Kidney epithelial cell (primary cell): ENCODE data around the gene KSR1. TPM values are rescaled to one million over a fixed set of nuclear protein-coding genes. Genes with fewer than 3 reads are reported as not detected.
"Not testable (repeated sequence)": the region's sequence is repeated elsewhere in the genome, so short reads cannot be mapped to it uniquely, and the experiment has no call there.

ENCODE experiments used
- DNase-seq: peaks from one replicate; pipeline ENCODE4 v3.0.0-alpha.2; 2010; ENCODE audit warnings: low read depth
- H3K27me3 ChIP-seq: 2 replicates; pipeline ENCODE4 v1.6.0; 2011; ENCODE audit warnings: low read length; ENCODE audit not compliant: control insufficient read depth, insufficient read depth
- H3K36me3 ChIP-seq: 2 replicates; pipeline ENCODE4 v1.5.1; 2011; ENCODE audit warnings: low read length; ENCODE audit not compliant: control insufficient read depth, insufficient read depth
- H3K4me3 ChIP-seq: 2 replicates; pipeline ENCODE4 v1.5.1; 2011; ENCODE audit warnings: low read depth, mild to moderate bottlenecking, control low read depth, low read length
- CTCF ChIP-seq: IDR thresholded peaks from 2 replicates; pipeline ENCODE4 v1.5.1; 2011; ENCODE audit warnings: mild to moderate bottlenecking, moderate library complexity, low read length, control low read depth, inconsistent platforms; ENCODE audit not compliant: insufficient read depth, poor library complexity, severe bottlenecking
- total RNA-seq: library from RNA; depleted of rRNA; stranded (reverse); fragments of >200 nt; gene quantifications from 2 replicates; pipeline ENCODE4 v1.2.3, GENCODE V29; 2015

Gene KSR1
- total RNA-seq, 1 donor from 2014 or later: 11.2 TPM

- H3K36me3 ChIP-seq: no peaks in the 10 kb centered on the region
- no peaks in the 10 kb centered on the region for H3K27me3 ChIP-seq
- H3K4me3 ChIP-seq: no peak overlapping the region
- no peak for DNase-seq
- no peak for TF ChIP-seq CTCF
Measured at GRCh38 chr17:27499451-27500265, 43.4 kb downstream of the KSR1 start.

GRCh38 chr17:27501338-27501737, 45.1 kb downstream of the KSR1 start:
- not testable (repeated sequence) for DNase-seq, H3K36me3 ChIP-seq, H3K27me3 ChIP-seq, H3K4me3 ChIP-seq

- DNase-seq: peak; percentile 83
- no peaks in the 10 kb centered on the region for H3K36me3 ChIP-seq
Measured at GRCh38 chr17:27502526-27503324, 46.5 kb downstream of the KSR1 start.

GRCh38 chr17:27503611-27504010, 47.4 kb downstream of the KSR1 start:
- no peak for TF ChIP-seq CTCF
- no peak for DNase-seq
- H3K4me3 ChIP-seq: no peak overlapping the region
- no peaks in the 10 kb centered on the region for H3K36me3 ChIP-seq
- no peaks in the 10 kb centered on the region for H3K27me3 ChIP-seq

More at GRCh38 chr17:27502526-27503324, 46.5 kb downstream of the KSR1 start:
- Histone ChIP-seq H3K4me3 (no peak overlapping the region), H3K27me3 (no peaks in the 10 kb centered on the region)
- no peak for TF ChIP-seq CTCF

- TF ChIP-seq CTCF: no peak
- no peaks in the 10 kb centered on the region for H3K36me3 ChIP-seq
- no peaks in the 10 kb centered on the region for H3K27me3 ChIP-seq
- no peak overlapping the region for H3K4me3 ChIP-seq
- no peak for DNase-seq
Measured at GRCh38 chr17:27504188-27504995, 48.1 kb downstream of the KSR1 start.
